Nephron (organoid): Measurements from ENCODE around the gene MAD2L1BP.

Experiments
- H3K27ac Mint-ChIP-seq, 3 experiments: 2 replicates each; pipeline ENCODE4 v1.8.0; 2020; ENCODE audit warnings: mixed read lengths in 3 of 3, mild to moderate bottlenecking in 2 of 3, moderate library complexity in 1 of 3
- H3K27me3 Mint-ChIP-seq: 2 replicates; pipeline ENCODE4 v1.8.0; 2021; ENCODE audit warnings: low read depth, mild to moderate bottlenecking, moderate library complexity, mixed read lengths
- H3K36me3 Mint-ChIP-seq: 2 replicates; pipeline ENCODE4 v1.8.0; 2020; ENCODE audit warnings: low read depth, mixed read lengths
- H3K4me1 Mint-ChIP-seq: 2 replicates; pipeline ENCODE4 v1.8.0; 2020; ENCODE audit warnings: mixed read lengths
- H3K4me3 Mint-ChIP-seq, 3 experiments: 2 replicates each; pipeline ENCODE4 v1.8.0; 2020; ENCODE audit warnings: mild to moderate bottlenecking in 3 of 3, mixed read lengths in 3 of 3, moderate library complexity in 2 of 3
- H3K9me3 Mint-ChIP-seq: 2 replicates; pipeline ENCODE4 v1.8.0; 2020; ENCODE audit warnings: mixed read lengths
- TF ChIP-seq, protein P1 (sequence below), 3 experiments: fragments of 200-600 bp; sonication (generic); IDR thresholded peaks; one replicate each; pipeline ENCODE4 v1.5.0; 2021; ENCODE audit warnings: antibody characterized with exemption in 3 of 3; ENCODE audit not compliant: unreplicated experiment in 3 of 3

The MAD2L1BP gene

DNA sequence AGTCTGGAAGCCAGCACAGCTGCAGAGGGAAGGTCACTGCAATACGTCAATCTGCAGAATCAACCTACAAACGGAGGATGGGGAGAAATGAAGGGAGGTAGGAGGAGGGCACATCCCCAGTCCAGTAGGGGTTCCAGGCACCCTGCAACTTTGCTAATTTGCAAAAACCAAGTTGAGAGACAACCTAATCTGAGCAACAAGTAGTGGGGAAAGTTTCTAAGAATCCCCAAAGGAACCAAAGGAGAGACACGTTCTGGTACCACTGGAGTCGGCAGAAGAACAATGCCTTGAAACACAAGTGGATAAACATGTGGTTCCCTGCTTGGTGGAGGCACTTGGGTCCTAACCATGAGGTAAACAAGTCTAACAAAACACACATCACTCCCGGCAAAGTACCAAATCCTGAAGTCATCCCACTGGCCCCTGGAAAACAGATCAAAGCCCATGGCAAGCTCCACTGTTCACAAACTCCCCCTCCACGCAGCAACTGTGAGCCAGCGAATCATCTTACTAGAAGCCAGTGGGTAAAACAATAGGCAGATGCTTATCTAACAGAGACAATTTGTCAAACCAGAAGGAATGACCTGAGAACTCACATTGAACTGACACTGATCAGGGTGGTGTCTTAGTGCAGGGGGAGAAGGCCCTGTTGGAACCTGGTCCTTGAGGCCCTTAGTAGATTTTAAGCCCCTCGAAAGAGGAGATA is 47.2 kb downstream of the MAD2L1BP start:
- TF ChIP-seq, protein P1, sequence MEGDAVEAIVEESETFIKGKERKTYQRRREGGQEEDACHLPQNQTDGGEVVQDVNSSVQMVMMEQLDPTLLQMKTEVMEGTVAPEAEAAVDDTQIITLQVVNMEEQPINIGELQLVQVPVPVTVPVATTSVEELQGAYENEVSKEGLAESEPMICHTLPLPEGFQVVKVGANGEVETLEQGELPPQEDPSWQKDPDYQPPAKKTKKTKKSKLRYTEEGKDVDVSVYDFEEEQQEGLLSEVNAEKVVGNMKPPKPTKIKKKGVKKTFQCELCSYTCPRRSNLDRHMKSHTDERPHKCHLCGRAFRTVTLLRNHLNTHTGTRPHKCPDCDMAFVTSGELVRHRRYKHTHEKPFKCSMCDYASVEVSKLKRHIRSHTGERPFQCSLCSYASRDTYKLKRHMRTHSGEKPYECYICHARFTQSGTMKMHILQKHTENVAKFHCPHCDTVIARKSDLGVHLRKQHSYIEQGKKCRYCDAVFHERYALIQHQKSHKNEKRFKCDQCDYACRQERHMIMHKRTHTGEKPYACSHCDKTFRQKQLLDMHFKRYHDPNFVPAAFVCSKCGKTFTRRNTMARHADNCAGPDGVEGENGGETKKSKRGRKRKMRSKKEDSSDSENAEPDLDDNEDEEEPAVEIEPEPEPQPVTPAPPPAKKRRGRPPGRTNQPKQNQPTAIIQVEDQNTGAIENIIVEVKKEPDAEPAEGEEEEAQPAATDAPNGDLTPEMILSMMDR (IDR thresholded peaks at IDR 0.05; ENCODE audit: unreplicated experiment in 3 of 3), result no peak
- no peaks in the 10 kb centered on the region for H3K27me3 Mint-ChIP-seq
- no peak overlapping the region for H3K27ac Mint-ChIP-seq
- H3K36me3 Mint-ChIP-seq, result peaks cover 35% of the 10 kb centered on the region
- H3K4me3 Mint-ChIP-seq, result peak overlapping the region in 2 of 3 experiments; percentile 14 to 44
- H3K4me1 Mint-ChIP-seq, result peaks cover 67% of the 10 kb centered on the region
- H3K9me3 Mint-ChIP-seq, result no peaks in the 10 kb centered on the region

DNA sequence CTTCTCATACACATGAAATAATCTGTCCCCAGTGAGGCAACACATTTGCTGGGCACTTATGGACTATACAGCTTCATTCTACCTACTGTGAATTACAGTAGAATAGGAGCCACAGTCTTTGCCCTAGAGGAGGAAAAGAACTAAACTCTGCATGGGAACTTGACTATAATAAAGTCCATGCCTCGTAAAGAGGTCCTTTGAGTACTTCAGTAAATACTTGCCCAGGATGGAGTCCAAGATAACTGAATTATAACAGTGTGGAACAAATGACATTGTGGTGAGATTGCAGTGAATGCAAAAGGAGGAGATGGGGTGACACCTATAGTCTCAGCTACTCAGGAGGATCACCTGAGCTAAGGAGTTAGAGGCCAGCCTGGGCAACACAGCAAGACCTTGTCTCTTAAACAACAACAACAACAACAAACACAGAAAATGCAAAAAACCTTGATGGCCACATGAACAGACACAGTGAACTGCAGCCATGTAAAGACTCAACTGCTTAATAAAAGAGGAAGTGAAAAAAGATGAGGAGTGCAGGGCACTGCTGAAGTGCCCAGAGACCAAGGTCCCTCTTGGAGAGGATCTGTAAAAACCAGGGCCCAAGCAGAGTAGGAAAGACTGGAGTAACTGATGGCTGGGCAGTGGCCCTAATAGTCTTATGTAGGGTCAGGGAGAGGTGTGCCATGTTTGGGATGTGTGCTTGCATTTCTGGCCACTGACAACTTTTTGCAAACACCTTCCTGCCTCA is 48.2 kb downstream of the MAD2L1BP start:
- no peak overlapping the region for H3K27ac Mint-ChIP-seq
- H3K4me1 Mint-ChIP-seq, result peaks cover 72% of the 10 kb centered on the region
- peak overlapping the region; percentile 26 to 68 (median 42) for H3K4me3 Mint-ChIP-seq
- peaks cover 25% of the 10 kb centered on the region for H3K36me3 Mint-ChIP-seq
- H3K27me3 Mint-ChIP-seq, result no peaks in the 10 kb centered on the region
- TF ChIP-seq, protein P1 (IDR thresholded peaks at IDR 0.05; ENCODE audit: unreplicated experiment in 3 of 3), result no peak
- no peaks in the 10 kb centered on the region for H3K9me3 Mint-ChIP-seq

DNA sequence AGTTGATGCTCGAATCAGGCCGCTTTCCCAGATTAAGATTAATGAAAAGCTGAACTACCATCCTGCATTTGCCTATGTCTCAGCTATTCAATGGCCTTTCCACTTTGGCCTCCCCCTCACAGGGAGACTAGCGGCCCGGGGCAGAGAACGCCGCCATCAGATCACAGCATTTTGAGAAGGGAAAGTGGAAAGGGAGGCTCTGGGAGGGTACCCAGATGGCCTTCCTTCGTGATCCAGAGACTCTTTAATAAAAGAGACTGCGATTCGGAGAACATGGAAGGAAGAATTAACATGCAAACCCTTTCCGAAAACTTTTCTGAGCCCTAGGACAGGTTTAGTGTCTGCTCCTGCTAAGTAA is 51.4 kb downstream of the MAD2L1BP start:
- H3K27me3 Mint-ChIP-seq, result peaks cover 5% of the 10 kb centered on the region
- H3K27ac Mint-ChIP-seq, result peak overlapping the region; percentile 87 to 94 (median 91)
- peaks cover 16% of the 10 kb centered on the region for H3K36me3 Mint-ChIP-seq
- H3K9me3 Mint-ChIP-seq, result no peaks in the 10 kb centered on the region
- H3K4me3 Mint-ChIP-seq, result peak overlapping the region; percentile 97 to 98 (median 97)
- TF ChIP-seq, protein P1 (IDR thresholded peaks at IDR 0.05; ENCODE audit: unreplicated experiment in 3 of 3), result no peak
- peaks cover 50% of the 10 kb centered on the region for H3K4me1 Mint-ChIP-seq

DNA sequence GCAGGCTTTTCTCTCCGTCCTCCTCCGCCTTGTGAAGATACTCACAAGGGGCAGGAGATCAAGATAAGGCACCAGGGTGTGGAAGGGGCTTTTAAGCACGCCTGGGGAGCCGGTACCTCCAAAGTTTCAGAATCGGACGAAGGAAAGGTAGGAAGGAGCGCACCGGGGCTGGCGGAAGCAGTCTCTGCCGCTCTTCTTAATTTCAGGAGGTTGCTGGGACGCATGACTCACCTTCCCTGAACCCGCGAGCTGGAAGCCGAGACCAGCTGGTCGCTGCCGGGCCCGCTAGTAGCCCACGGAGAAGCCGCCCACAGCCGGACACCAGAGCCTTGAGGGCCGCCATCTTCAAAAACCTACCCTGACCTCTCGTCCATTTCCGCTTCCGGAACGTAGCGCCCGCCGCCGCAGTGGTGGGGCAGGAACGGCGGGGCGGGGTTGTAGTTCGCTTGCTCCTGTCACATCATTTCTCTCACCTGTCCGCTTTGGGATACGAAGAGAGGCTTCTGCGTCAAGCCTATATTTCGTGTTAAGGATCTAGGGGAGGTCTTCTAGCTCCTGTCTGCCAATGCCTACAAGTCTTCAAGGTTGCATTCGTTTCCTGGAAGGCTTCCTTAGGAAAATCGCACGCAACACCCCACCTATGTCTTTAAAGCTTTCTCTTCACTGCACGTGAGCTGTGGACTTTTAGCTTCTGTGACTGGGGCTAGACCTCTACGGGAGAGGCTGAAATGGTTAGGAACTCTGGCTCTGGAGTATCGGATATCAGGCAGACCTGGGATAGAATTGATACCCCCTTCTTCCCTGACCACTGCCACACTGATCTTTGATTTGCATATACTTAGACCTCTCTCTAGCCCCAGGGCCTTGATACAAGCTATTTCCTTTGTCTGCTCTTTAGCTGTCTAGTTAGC is 52.1 kb downstream of the MAD2L1BP start, which contains the start of gene MRPS18A:
MRPS18A (minus strand) TSS at position 355 of the 911 bp plus-strand sequence; CDS start at position 343, 12 bp downstream.
- Mint-ChIP-seq H3K4me1 (peaks cover 46% of the 10 kb centered on the region), H3K4me3 (peak within 1 kb of the TSS; percentile 97 to 98 (median 97)), H3K9me3 (no peaks in the 10 kb centered on the region), H3K27ac (peak within 1 kb of the TSS; percentile 87 to 94 (median 91)), H3K36me3 (peaks cover 12% of the 10 kb centered on the region), H3K27me3 (peaks cover 5% of the 10 kb centered on the region)
- TF ChIP-seq, protein P1 (IDR thresholded peaks at IDR 0.05; ENCODE audit: unreplicated experiment in 3 of 3), result no peak

DNA sequence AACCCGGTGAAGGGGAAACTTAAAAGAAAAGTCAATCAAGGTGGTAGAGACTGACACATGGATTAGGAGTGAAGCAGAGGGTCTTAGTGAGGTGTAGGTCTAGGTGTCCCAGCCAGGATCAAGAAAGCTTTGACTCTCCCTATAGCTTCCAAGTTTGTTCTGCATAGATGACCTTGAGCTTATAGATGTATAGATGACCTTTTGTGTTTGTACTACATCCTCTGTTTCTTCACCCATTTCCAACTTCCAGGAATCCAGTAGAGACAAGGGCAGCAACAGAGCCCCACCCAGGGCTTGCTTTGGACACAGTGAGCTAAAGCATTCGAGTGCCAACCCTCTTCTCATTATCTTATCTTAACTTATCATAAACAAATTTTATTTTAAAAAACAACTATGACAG is 53.8 kb downstream of the MAD2L1BP start:
- Mint-ChIP-seq H3K4me1 (peaks cover 32% of the 10 kb centered on the region), H3K9me3 (no peaks in the 10 kb centered on the region)

More for the DNA sequence above, 53.8 kb downstream of the MAD2L1BP start:
- TF ChIP-seq, protein P1 (IDR thresholded peaks at IDR 0.05; ENCODE audit: unreplicated experiment in 3 of 3), result no peak
- Mint-ChIP-seq H3K36me3 (peaks cover 8% of the 10 kb centered on the region), H3K27me3 (peaks cover 5% of the 10 kb centered on the region), H3K4me3 (peak overlapping the region; percentile 35 to 97 (median 65)), H3K27ac (no peak overlapping the region)
